ENCODE measurements around the gene HBM. TPM values are rescaled to one million over a fixed set of nuclear protein-coding genes. Genes with fewer than 3 reads are reported as not detected.

Gene HBM
- polyA plus RNA-seq, 1 of the 3 experiments (the other 2 are of a cell fraction): not detected

- peaks cover 5% of the 10 kb centered on the region; the same call in 1 of the 2 replicates for H4K20me1 ChIP-seq (ENCODE audit: insufficient read depth)
Observed at GRCh38 chr16:119835-120491, 45.8 kb upstream of the HBM start.

DNA sequence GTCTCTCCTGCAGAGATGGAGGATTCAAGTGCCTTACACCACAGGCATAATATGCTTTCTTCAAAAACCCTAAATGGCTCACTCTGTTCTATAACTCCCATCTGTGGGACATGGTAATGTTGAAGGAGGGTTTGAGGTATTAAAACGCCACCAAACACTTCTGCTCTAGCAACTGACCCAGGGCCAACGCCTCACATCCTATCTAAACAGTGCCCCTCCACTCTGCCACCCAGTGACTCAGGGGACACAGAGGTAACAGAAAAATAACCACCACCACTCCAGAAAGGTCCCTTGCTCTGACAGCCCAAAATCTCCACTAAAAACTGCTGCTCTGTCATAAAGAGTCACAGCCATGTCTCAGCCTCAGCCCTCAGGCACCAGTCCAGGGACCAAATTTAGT is 45.0 kb upstream of the HBM start:
- 93% methylated on average over 2 of the region's 2 CpGs for WGBS (ENCODE audit: low lambda C conversion rate)
- Histone ChIP-seq H3K36me3 (replicated peaks in 1 of 2; ENCODE audit: control insufficient read depth in 1 of 2, insufficient read depth in 2 of 2, low read length in 1 of 2) (peaks cover 3% of the 10 kb centered on the region in 2 experiments), H2AFZ (ENCODE audit: low read depth) (no peak overlapping the region), H3K9me2 (no peaks in the 10 kb centered on the region), H3K9me3 (no peaks in the 10 kb centered on the region), H3K4me3 (ENCODE audit: low read depth in 2 of 2, low read length in 1 of 2) (no peak overlapping the region), H3K4me2 (no peak overlapping the region), H3K4me1 (ENCODE audit: control insufficient read depth in 1 of 2, insufficient read depth in 2 of 2, low read depth in 1 of 2, low read length in 1 of 2) (peaks cover 0 to 6% of the 10 kb centered on the region in 2 experiments; a peak in 1 of 4 replicates), H3F3A (replicated peaks; ENCODE audit: insufficient read depth) (no peaks in the 10 kb centered on the region), H3K9ac (no peak overlapping the region), H3K27me3 (ENCODE audit: insufficient read depth) (no peaks in the 10 kb centered on the region), H4K20me1 (ENCODE audit: insufficient read depth) (peaks cover 5% of the 10 kb centered on the region; the same call in 1 of the 2 replicates), H3K79me2 (ENCODE audit: insufficient read depth) (peaks cover 6% of the 10 kb centered on the region; the same call in 1 of the 2 replicates), H3K27ac (ENCODE audit: low read depth in 2 of 2, low read length in 1 of 2) (no peak overlapping the region)
- no peak for DNase-seq
- no peak for TF ChIP-seq ZBTB33 (IDR thresholded peaks at IDR 0.05; ENCODE audit: borderline replicate concordance, low read depth)
- no peak for TF ChIP-seq GATA2 (CRISPR knock-in tag; IDR thresholded peaks at IDR 0.05)
- CTCF ChIA-PET: interaction anchor here (6.0 kb wide), 1 partner anchor 14 kb away, joined by 88 read pairs; no protein-coding TSS in a partner anchor
- POLR2A ChIA-PET: no interaction called here

More at GRCh38 chr16:119835-120491, 45.8 kb upstream of the HBM start:
- DNase-seq: no peak
- Histone ChIP-seq H2AFZ (ENCODE audit: low read depth) (no peak overlapping the region), H3K79me2 (ENCODE audit: insufficient read depth) (peaks cover 6% of the 10 kb centered on the region; the same call in 1 of the 2 replicates), H3K36me3 (replicated peaks in 1 of 2; ENCODE audit: control insufficient read depth in 1 of 2, insufficient read depth in 2 of 2, low read length in 1 of 2) (peaks cover 3% of the 10 kb centered on the region in 2 experiments), H3K4me2 (no peak overlapping the region), H3K27ac (ENCODE audit: low read depth in 2 of 2, low read length in 1 of 2) (no peak overlapping the region), H3K4me1 (ENCODE audit: control insufficient read depth in 1 of 2, insufficient read depth in 2 of 2, low read depth in 1 of 2, low read length in 1 of 2) (peaks cover 0 to 6% of the 10 kb centered on the region in 2 experiments; a peak in 1 of 4 replicates), H3F3A (replicated peaks; ENCODE audit: insufficient read depth) (no peaks in the 10 kb centered on the region), H3K4me3 (ENCODE audit: low read depth in 2 of 2, low read length in 1 of 2) (no peak overlapping the region), H3K9ac (no peak overlapping the region), H3K9me3 (no peaks in the 10 kb centered on the region), H3K27me3 (ENCODE audit: insufficient read depth) (no peaks in the 10 kb centered on the region), H3K9me2 (no peaks in the 10 kb centered on the region)
- WGBS (ENCODE audit: low lambda C conversion rate): 100% methylated on average over 2 of the region's 3 CpGs
- POLR2A ChIA-PET: no interaction called here
- CTCF ChIA-PET: interaction anchor here (1.0 to 6.0 kb wide), 3 partner anchors 13 to 54 kb away, joined by 4 to 88 read pairs (median 28); no protein-coding TSS in a partner anchor
- TF ChIP-seq CHD2 (IDR thresholded peaks at IDR 0.05; ENCODE audit: low read length, partially characterized antibody): no peak
- TF ChIP-seq ZBTB33 (IDR thresholded peaks at IDR 0.05; ENCODE audit: borderline replicate concordance, low read depth): no peak
- no peak for TF ChIP-seq POLR2AphosphoS5 (IDR thresholded peaks at IDR 0.05; ENCODE audit: low read depth, low read length)
- no peak for TF ChIP-seq MXI1 (IDR thresholded peaks at IDR 0.05; ENCODE audit: low read depth, low read length)
- TF ChIP-seq, protein P1, sequence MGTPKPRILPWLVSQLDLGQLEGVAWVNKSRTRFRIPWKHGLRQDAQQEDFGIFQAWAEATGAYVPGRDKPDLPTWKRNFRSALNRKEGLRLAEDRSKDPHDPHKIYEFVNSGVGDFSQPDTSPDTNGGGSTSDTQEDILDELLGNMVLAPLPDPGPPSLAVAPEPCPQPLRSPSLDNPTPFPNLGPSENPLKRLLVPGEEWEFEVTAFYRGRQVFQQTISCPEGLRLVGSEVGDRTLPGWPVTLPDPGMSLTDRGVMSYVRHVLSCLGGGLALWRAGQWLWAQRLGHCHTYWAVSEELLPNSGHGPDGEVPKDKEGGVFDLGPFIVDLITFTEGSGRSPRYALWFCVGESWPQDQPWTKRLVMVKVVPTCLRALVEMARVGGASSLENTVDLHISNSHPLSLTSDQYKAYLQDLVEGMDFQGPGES (IDR thresholded peaks at IDR 0.05; ENCODE audit: low read depth, low read length): no peak
- TF ChIP-seq TCF12 (IDR thresholded peaks at IDR 0.05): no peak

Measured in SK-N-SH (cell line).